A673 (cell line): Measurements from ENCODE around the gene RNASE7.

Experiments
- EZH2 ChIP-seq: fragments of 200-600 bp; sonication (generic); IDR thresholded peaks from 2 replicates; pipeline ENCODE4 v1.6.1; 2017; ENCODE audit warnings: borderline replicate concordance, low read depth, mild to moderate bottlenecking, mixed read lengths, antibody characterized with exemption, low read length; ENCODE audit not compliant: poor library complexity, severe bottlenecking
- TF ChIP-seq, protein P1 (sequence below): fragments of 300-800, 200-600 bp; sonication (generic); conservative IDR thresholded peaks from 2 replicates; pipeline ENCODE4 v1.5.1; 2017; ENCODE audit warnings: low read depth, mild to moderate bottlenecking, antibody characterized with exemption, low read length, moderate library complexity, mixed read lengths

- no peak for TF ChIP-seq EZH2
- TF ChIP-seq, protein P1, sequence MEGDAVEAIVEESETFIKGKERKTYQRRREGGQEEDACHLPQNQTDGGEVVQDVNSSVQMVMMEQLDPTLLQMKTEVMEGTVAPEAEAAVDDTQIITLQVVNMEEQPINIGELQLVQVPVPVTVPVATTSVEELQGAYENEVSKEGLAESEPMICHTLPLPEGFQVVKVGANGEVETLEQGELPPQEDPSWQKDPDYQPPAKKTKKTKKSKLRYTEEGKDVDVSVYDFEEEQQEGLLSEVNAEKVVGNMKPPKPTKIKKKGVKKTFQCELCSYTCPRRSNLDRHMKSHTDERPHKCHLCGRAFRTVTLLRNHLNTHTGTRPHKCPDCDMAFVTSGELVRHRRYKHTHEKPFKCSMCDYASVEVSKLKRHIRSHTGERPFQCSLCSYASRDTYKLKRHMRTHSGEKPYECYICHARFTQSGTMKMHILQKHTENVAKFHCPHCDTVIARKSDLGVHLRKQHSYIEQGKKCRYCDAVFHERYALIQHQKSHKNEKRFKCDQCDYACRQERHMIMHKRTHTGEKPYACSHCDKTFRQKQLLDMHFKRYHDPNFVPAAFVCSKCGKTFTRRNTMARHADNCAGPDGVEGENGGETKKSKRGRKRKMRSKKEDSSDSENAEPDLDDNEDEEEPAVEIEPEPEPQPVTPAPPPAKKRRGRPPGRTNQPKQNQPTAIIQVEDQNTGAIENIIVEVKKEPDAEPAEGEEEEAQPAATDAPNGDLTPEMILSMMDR: no peak
These were observed 43.3 kb upstream of the RNASE7 start, which contains the start of gene SLC39A2 for GRCh38 chr14:20998674-20999366.
